ENCODE results near the gene GPR39.

GRCh38 chr2:132627536-132627935 lies 210.9 kb downstream of the GPR39 start:
- no peak for TF ChIP-seq CTCF (IDR thresholded peaks at IDR 0.05)
- TF ChIP-seq SIN3A (IDR thresholded peaks at IDR 0.05; ENCODE audit: borderline replicate concordance, insufficient read depth, low read depth, low read length), result no peak
- TF ChIP-seq POLR2AphosphoS5 (IDR thresholded peaks at IDR 0.05; ENCODE audit: low read depth, low read length), result no peak
- TF ChIP-seq REST (IDR thresholded peaks at IDR 0.05; ENCODE audit: insufficient read depth in 1 of 2, low read depth in 2 of 2, low read length in 1 of 2), result no peak
- TF ChIP-seq TCF7L2 (IDR thresholded peaks at IDR 0.05; ENCODE audit: low read depth, low read length), result no peak

All from Panc1 (cell line).